Naive thymus-derived CD4-positive, alpha-beta T cell (primary cell): ENCODE results near the gene KDM2A. TPM values are rescaled to one million over a fixed set of nuclear protein-coding genes. Genes with fewer than 3 reads are reported as not detected.
"Not testable (repeated sequence)": the region's sequence is repeated elsewhere in the genome, so short reads cannot be mapped to it uniquely, and the experiment has no call there.

Source experiments
- ATAC-seq: fragments of 150-1000 bp; cut with Tn5 transposase; 2 replicates; pipeline ENCODE4 v1.10.0; 2021; ENCODE audit warnings: mild to moderate bottlenecking, moderate library complexity
- CTCF ChIA-PET: fragments of 350-600 bp; sonication (Branson Sonifier 250); formaldehyde crosslinking; loops from one replicate; lab custom pipeline; 2021; ENCODE audit warnings: antibody characterized with exemption; lab: Charles Lee
- POLR2A ChIA-PET: fragments of 350-600 bp; sonication (Branson Sonifier 250); formaldehyde crosslinking; loops from one replicate; lab custom pipeline; 2021; ENCODE audit warnings: antibody characterized with exemption, inconsistent platforms; lab: Charles Lee
- DNase-seq, 9 donors: peaks; one replicate each; pipeline versions ENCODE4 v3.0.0 to v3.0.0-alpha.2; 2020 to 2022; ENCODE audit warnings: mixed read lengths in 1 of 9
- H3K27ac ChIP-seq: one replicate; pipeline ENCODE4 v1.7.0; 2013; ENCODE audit warnings: mild to moderate bottlenecking, low read depth, low read length, moderate library complexity
- H3K27me3 ChIP-seq, 2 donors: one replicate each; pipeline ENCODE4 v1.7.0; 2013; ENCODE audit warnings: low read length in 2 of 2, mild to moderate bottlenecking in 2 of 2, moderate library complexity in 2 of 2; ENCODE audit not compliant: control insufficient read depth in 2 of 2, insufficient read depth in 2 of 2
- H3K36me3 ChIP-seq, 3 experiments: 1 replicate in 2 of 3; 2 replicates in 1 of 3; pipeline ENCODE4 v1.7.0; 2013; ENCODE audit warnings: low read length in 3 of 3, mild to moderate bottlenecking in 3 of 3, moderate library complexity in 1 of 3; ENCODE audit not compliant: insufficient read depth in 3 of 3, control insufficient read depth in 2 of 3
- H3K4me1 ChIP-seq, 2 donors: one replicate each; pipeline ENCODE4 v1.7.0; 2013; ENCODE audit warnings: low read length in 2 of 2, mild to moderate bottlenecking in 2 of 2, moderate library complexity in 1 of 2; ENCODE audit not compliant: control insufficient read depth in 2 of 2, insufficient read depth in 2 of 2
- H3K4me3 ChIP-seq: 2 replicates; pipeline ENCODE4 v1.7.0; 2013; ENCODE audit warnings: mild to moderate bottlenecking, low read length
- H3K9me3 ChIP-seq, 3 experiments: 1 replicate in 2 of 3; 2 replicates in 1 of 3; pipeline ENCODE4 v1.7.0; 2013; ENCODE audit warnings: low read length in 3 of 3; ENCODE audit not compliant: control insufficient read depth in 2 of 3
- H3K27ac Mint-ChIP-seq, 9 donors: one replicate each; pipeline ENCODE4 v1.8.0; 2020 to 2022; ENCODE audit warnings: mixed read lengths in 9 of 9, mild to moderate bottlenecking in 8 of 9, moderate library complexity in 5 of 9, inconsistent platforms in 2 of 9
- H3K27me3 Mint-ChIP-seq, 5 donors: one replicate each; pipeline ENCODE4 v1.8.0; 2021 to 2022; ENCODE audit warnings: mixed read lengths in 5 of 5, mild to moderate bottlenecking in 1 of 5
- H3K36me3 Mint-ChIP-seq, 5 donors: one replicate each; pipeline ENCODE4 v1.8.0; 2020 to 2022; ENCODE audit warnings: mixed read lengths in 5 of 5, mild to moderate bottlenecking in 3 of 5, inconsistent platforms in 1 of 5
- H3K4me1 Mint-ChIP-seq, 7 donors: one replicate each; pipeline ENCODE4 v1.8.0; 2020 to 2022; ENCODE audit warnings: mixed read lengths in 7 of 7, mild to moderate bottlenecking in 3 of 7, inconsistent platforms in 1 of 7
- H3K4me3 Mint-ChIP-seq, 10 donors: one replicate each; pipeline ENCODE4 v1.8.0; 2020 to 2022; ENCODE audit warnings: mild to moderate bottlenecking in 10 of 10, mixed read lengths in 10 of 10, moderate library complexity in 6 of 10, inconsistent platforms in 2 of 10
- H3K9me3 Mint-ChIP-seq, 11 donors: one replicate each; pipeline ENCODE4 v1.8.0; 2020 to 2022; ENCODE audit warnings: mixed read lengths in 11 of 11, mild to moderate bottlenecking in 4 of 11, inconsistent platforms in 1 of 11, moderate library complexity in 1 of 11
- intact Hi-C, 2 donors: fragments of 100-400 bp; cut with micrococcal nuclease; formaldehyde crosslinking; loops; one replicate each; pipeline ENCODE4 v1.15.1; 2023
- polyA plus RNA-seq, 2 donors: library from polyadenylated mRNA; unstranded; fragments of 300-500 nt; fragmentation: Illumina TruSeq; gene quantifications; one replicate each; pipeline ENCODE4 v1.2.3, GENCODE V29; 2021
- total RNA-seq, 6 experiments: library from RNA in 5 of 6; stranded (reverse) in 5 of 6; gene quantifications; 1 replicate in 5 of 6; 2 replicates in 1 of 6; pipeline ENCODE4 v1.2.3 and lab custom pipeline; 2021 to 2026

KDM2A gene
- total and polyA plus RNA-seq, 7 experiments from 2014 or later, result 8.7 to 298 (median 223) TPM

DNA sequence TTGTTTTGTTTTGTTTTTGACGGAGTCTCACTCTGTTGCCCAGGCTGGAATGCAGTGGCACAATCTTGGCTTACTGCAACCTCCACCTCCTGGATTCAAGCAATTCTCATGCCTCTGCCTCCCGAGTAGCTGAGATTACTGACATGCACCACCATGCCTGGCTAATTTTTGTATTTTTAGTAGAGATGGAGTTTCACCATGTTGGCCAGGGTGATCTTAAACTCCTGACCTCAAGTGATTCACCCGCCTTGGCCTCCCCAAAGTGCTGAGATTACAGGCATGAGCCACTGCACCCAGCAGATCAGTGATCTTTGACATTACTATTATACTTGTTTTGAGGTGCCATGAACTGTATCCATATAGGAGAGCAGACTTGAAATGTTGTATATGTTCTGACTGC is 79.7 kb downstream of the KDM2A start:
- H3K4me1 Mint-ChIP-seq, POLR2A ChIA-PET, DNase-seq, H3K27me3 Mint-ChIP-seq, H3K9me3 Mint-ChIP-seq, ATAC-seq, H3K9me3 ChIP-seq, H3K4me1 ChIP-seq, H3K27me3 ChIP-seq, H3K4me3 Mint-ChIP-seq, H3K4me3 ChIP-seq, intact Hi-C loops, H3K27ac ChIP-seq: not testable (repeated sequence)
- CTCF ChIA-PET, result interaction anchor here (0.6 kb wide), 1 partner anchor 116 kb away, joined by 3 read pairs; no protein-coding TSS in a partner anchor
- H3K27ac Mint-ChIP-seq, result peak overlapping the region in 2 of 9 donors; percentile 1 to 51
- H3K36me3 ChIP-seq, result peaks cover 0 to 32% (median 0%) of the 10 kb centered on the region in 3 experiments
- H3K36me3 Mint-ChIP-seq, result peaks cover 0 to 24% (median 16%) of the 10 kb centered on the region in 5 donors

- Histone ChIP-seq H3K4me1 (no peaks in the 10 kb centered on the region), H3K9me3 (no peaks in the 10 kb centered on the region), H3K4me3 (no peak overlapping the region), H3K27ac (no peak overlapping the region), H3K36me3 (peaks cover 0 to 24% (median 0%) of the 10 kb centered on the region in 3 experiments), H3K27me3 (no peaks in the 10 kb centered on the region)
- Mint-ChIP-seq H3K4me1 (peaks cover 0 to 8% (median 3%) of the 10 kb centered on the region in 7 donors), H3K27ac (no peak overlapping the region), H3K36me3 (peaks cover 0 to 19% (median 14%) of the 10 kb centered on the region in 5 donors), H3K9me3 (no peaks in the 10 kb centered on the region), H3K4me3 (no peak overlapping the region), H3K27me3 (no peaks in the 10 kb centered on the region)
- ATAC-seq, result no peak
- intact Hi-C loops, result no loop called here
- no peak for DNase-seq
- POLR2A ChIA-PET, result no interaction called here
- CTCF ChIA-PET, result interaction anchor here (0.6 kb wide), 1 partner anchor 104 kb away, joined by 3 read pairs; no protein-coding TSS in a partner anchor
These were observed 80.7 kb downstream of the KDM2A start for GRCh38 chr11:67199751-67200150.

DNA sequence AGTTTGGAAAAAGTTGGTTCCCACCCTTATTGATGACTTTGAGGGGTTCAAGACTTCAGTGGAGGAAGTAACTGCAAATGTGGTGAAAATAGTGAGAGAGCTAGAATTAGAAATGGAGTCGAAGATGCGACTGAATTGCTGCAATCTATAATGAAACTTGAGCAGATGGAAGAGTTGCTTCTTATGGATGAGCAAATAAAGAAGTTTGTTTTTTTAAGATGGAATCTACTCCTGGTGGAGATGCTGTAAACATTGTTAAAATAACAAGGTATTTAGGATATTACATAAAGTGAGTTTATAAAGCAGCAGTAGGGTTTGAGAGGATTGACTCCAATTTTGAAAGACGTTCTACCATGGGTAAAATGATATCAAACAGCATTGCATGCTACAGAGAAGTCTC is 83.0 kb downstream of the KDM2A start:
- no peaks in the 10 kb centered on the region for H3K9me3 ChIP-seq
- Mint-ChIP-seq H3K4me1 (peaks cover 0 to 3% (median 0%) of the 10 kb centered on the region in 7 donors), H3K27ac (peak overlapping the region in 6 of 9 donors; percentile 1 to 46 (median 32)), H3K36me3 (peaks cover 0 to 21% (median 14%) of the 10 kb centered on the region in 5 donors), H3K27me3 (no peaks in the 10 kb centered on the region), H3K4me3 (no peak overlapping the region), H3K9me3 (no peaks in the 10 kb centered on the region)
- no peak for DNase-seq
- ChIA-PET CTCF (interaction anchor here (0.7 kb wide), 1 partner anchor 33 kb away, joined by 3 read pairs; no protein-coding TSS in a partner anchor), POLR2A (no interaction called here)
- no peaks in the 10 kb centered on the region for H3K27me3 ChIP-seq
- no peak overlapping the region for H3K4me3 ChIP-seq
- no peak for ATAC-seq
- H3K36me3 ChIP-seq, result peaks cover 0 to 19% (median 0%) of the 10 kb centered on the region in 3 experiments
- H3K27ac ChIP-seq, result no peak overlapping the region
- intact Hi-C loops, result no loop called here
- no peaks in the 10 kb centered on the region for H3K4me1 ChIP-seq

DNA sequence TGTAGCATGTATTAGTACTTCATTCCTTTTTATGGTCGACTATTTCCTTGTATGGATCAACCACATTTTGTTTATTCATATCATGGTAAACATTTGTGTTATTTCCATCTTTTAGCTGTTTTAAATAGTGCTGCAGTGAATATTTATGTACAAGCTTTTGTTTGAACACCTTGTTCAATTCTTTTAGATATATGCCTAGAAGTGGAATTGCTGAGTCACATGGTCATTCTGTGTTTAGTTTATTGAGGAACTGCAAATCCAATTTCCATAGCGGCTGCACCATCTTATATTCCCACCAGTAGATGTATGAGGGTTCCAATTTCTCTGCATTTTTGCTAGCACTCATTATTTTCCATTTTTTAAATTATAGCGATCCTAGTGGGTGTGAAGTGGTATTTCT is 85.8 kb downstream of the KDM2A start:
- Mint-ChIP-seq H3K27ac (no peak overlapping the region), H3K36me3 (peaks cover 0 to 26% (median 15%) of the 10 kb centered on the region in 5 donors), H3K4me3 (no peak overlapping the region), H3K9me3 (no peaks in the 10 kb centered on the region), H3K27me3 (no peaks in the 10 kb centered on the region), H3K4me1 (no peaks in the 10 kb centered on the region)
- Histone ChIP-seq H3K4me3 (no peak overlapping the region), H3K27ac (no peak overlapping the region), H3K4me1 (no peaks in the 10 kb centered on the region), H3K9me3 (no peaks in the 10 kb centered on the region), H3K36me3 (peaks cover 0 to 38% (median 0%) of the 10 kb centered on the region in 3 experiments), H3K27me3 (no peaks in the 10 kb centered on the region)
- ChIA-PET POLR2A (interaction anchor here (0.6 kb wide), 1 partner anchor 167 kb away, joined by 4 read pairs; no protein-coding TSS in a partner anchor), CTCF (no interaction called here)
- intact Hi-C loops, result no loop called here
- no peak for DNase-seq
- no peak for ATAC-seq

- H3K4me3 Mint-ChIP-seq, H3K4me1 ChIP-seq, ATAC-seq, intact Hi-C loops, H3K27ac Mint-ChIP-seq, H3K4me3 ChIP-seq, DNase-seq, H3K27ac ChIP-seq, POLR2A ChIA-PET, H3K27me3 ChIP-seq, H3K27me3 Mint-ChIP-seq, H3K9me3 ChIP-seq, H3K9me3 Mint-ChIP-seq: not testable (repeated sequence)
- Mint-ChIP-seq H3K36me3 (peaks cover 0 to 29% (median 17%) of the 10 kb centered on the region in 5 donors), H3K4me1 (peaks cover 5 to 18% (median 14%) of the 10 kb centered on the region in 7 donors)
- H3K36me3 ChIP-seq, result peaks cover 0 to 42% (median 8%) of the 10 kb centered on the region in 3 experiments
- CTCF ChIA-PET, result interaction anchor here (1.6 kb wide), 1 partner anchor 20 kb away, joined by 5 read pairs; no protein-coding TSS in a partner anchor
These were observed 90.2 kb downstream of the KDM2A start for GRCh38 chr11:67209222-67209621.

- intact Hi-C loops, result no loop called here
- no peak overlapping the region for H3K4me3 ChIP-seq
- POLR2A ChIA-PET, result interaction anchor here (1.1 kb wide), 1 partner anchor 9 kb away, joined by 4 read pairs; no protein-coding TSS in a partner anchor
These were observed 92.8 kb downstream of the KDM2A start for GRCh38 chr11:67211656-67212436.

More at GRCh38 chr11:67211656-67212436, 92.8 kb downstream of the KDM2A start:
- Histone ChIP-seq H3K36me3 (peaks cover 0 to 56% (median 17%) of the 10 kb centered on the region in 3 experiments), H3K27me3 (no peaks in the 10 kb centered on the region), H3K9me3 (no peaks in the 10 kb centered on the region), H3K4me1 (no peaks in the 10 kb centered on the region), H3K27ac (no peak overlapping the region)
- H3K9me3 Mint-ChIP-seq, result no peaks in the 10 kb centered on the region
- DNase-seq (no peak), ATAC-seq (peak; percentile 42)
- H3K27me3 Mint-ChIP-seq, result no peaks in the 10 kb centered on the region
- H3K4me1 Mint-ChIP-seq, result peaks cover 5 to 18% (median 14%) of the 10 kb centered on the region in 7 donors
- H3K36me3 Mint-ChIP-seq, result peaks cover 6 to 40% (median 21%) of the 10 kb centered on the region in 5 donors
- H3K27ac Mint-ChIP-seq, result peak overlapping the region in 8 of 9 donors; percentile 0 to 73 (median 18)
- CTCF ChIA-PET, result no interaction called here
- H3K4me3 Mint-ChIP-seq, result no peak overlapping the region
